GM12874 (cell line): ENCODE data around the gene TMOD2.

Source experiments
- CTCF ChIP-seq: IDR thresholded peaks from 2 replicates; pipeline ENCODE4 v1.5.1; 2011; ENCODE audit warnings: low read depth, mild to moderate bottlenecking, control low read depth, low read length, moderate library complexity; ENCODE audit not compliant: insufficient read depth

The TMOD2 gene

GRCh38 chr15:51750792-51751696 lies at the start of gene TMOD2:
TMOD2 (plus strand) TSS chr15:51751597; CDS start chr15:51766442, 14,845 bp downstream.
- TF ChIP-seq CTCF: no peak

GRCh38 chr15:51702710-51703109 lies 48.7 kb upstream of the TMOD2 start:
- no peak for TF ChIP-seq CTCF

GRCh38 chr15:51706291-51706690 lies 45.1 kb upstream of the TMOD2 start:
- no peak for TF ChIP-seq CTCF

GRCh38 chr15:51706926-51707608 lies 44.3 kb upstream of the TMOD2 start:
- TF ChIP-seq CTCF: no peak

- TF ChIP-seq CTCF: no peak
These were observed 43.4 kb upstream of the TMOD2 start for GRCh38 chr15:51708013-51708412.

- no peak for TF ChIP-seq CTCF
These were observed 42.4 kb upstream of the TMOD2 start for GRCh38 chr15:51709031-51709430.

GRCh38 chr15:51714162-51714561 lies 37.2 kb upstream of the TMOD2 start:
- no peak for TF ChIP-seq CTCF
